HEK293 (cell line): ENCODE results near the gene DNAJC17.

Experiments
- KLF8 ChIP-seq: fragments of 450-650 bp; formaldehyde crosslinking; IDR thresholded peaks from 2 replicates; pipeline ENCODE4 v1.5.1; 2016; ENCODE audit warnings: missing biosample characterization, missing genetic modification characterization
- SETDB1 ChIP-seq: IDR thresholded peaks from one replicate; pipeline ENCODE4 v1.6.1; 2017; ENCODE audit warnings: mild to moderate bottlenecking, low read length, moderate library complexity, mixed read lengths; ENCODE audit not compliant: insufficient read length
- SP3 ChIP-seq: fragments of 450-650 bp; formaldehyde crosslinking; IDR thresholded peaks from 2 replicates; pipeline ENCODE4 v1.5.1; 2016; ENCODE audit warnings: missing biosample characterization, missing genetic modification characterization
- ZBTB26 ChIP-seq: fragments of 450-650 bp; formaldehyde crosslinking; optimal IDR thresholded peaks from 2 replicates; pipeline ENCODE3; 2016; ENCODE audit warnings: missing biosample characterization, mild to moderate bottlenecking, missing genetic modification characterization
- ZFHX2 ChIP-seq: fragments of 450-650 bp; formaldehyde crosslinking; conservative IDR thresholded peaks from 2 replicates; pipeline ENCODE4 v1.5.1; 2016; ENCODE audit warnings: missing biosample characterization, missing genetic modification characterization
- ZNF121 ChIP-seq: fragments of 450-650 bp; formaldehyde crosslinking; IDR thresholded peaks from 2 replicates; pipeline ENCODE4 v1.5.1; 2016; ENCODE audit warnings: missing biosample characterization, missing genetic modification characterization
- ZNF157 ChIP-seq: fragments of 450-650 bp; formaldehyde crosslinking; IDR thresholded peaks from 2 replicates; pipeline ENCODE4 v1.5.1; 2016; ENCODE audit warnings: missing biosample characterization, missing genetic modification characterization
- ZNF169 ChIP-seq: fragments of 450-650 bp; formaldehyde crosslinking; IDR thresholded peaks from 2 replicates; pipeline ENCODE4 v1.5.1; 2016; ENCODE audit warnings: missing biosample characterization, missing genetic modification characterization
- ZNF174 ChIP-seq: fragments of 450-650 bp; formaldehyde crosslinking; IDR thresholded peaks from 2 replicates; pipeline ENCODE4 v1.5.0; 2017; ENCODE audit warnings: missing biosample characterization, mild to moderate bottlenecking, missing genetic modification characterization
- ZNF19 ChIP-seq: fragments of 450-650 bp; formaldehyde crosslinking; IDR thresholded peaks from 2 replicates; pipeline ENCODE4; 2016; ENCODE audit warnings: missing biosample characterization, missing genetic modification characterization, low read depth
- ZNF239 ChIP-seq: fragments of 450-650 bp; formaldehyde crosslinking; IDR thresholded peaks from 2 replicates; pipeline ENCODE4 v1.5.1; 2016; ENCODE audit warnings: missing biosample characterization, missing genetic modification characterization
- ZNF350 ChIP-seq: fragments of 450-650 bp; formaldehyde crosslinking; IDR thresholded peaks from 2 replicates; pipeline ENCODE4 v1.5.0; 2017; ENCODE audit warnings: missing biosample characterization, mild to moderate bottlenecking, missing genetic modification characterization
- ZNF404 ChIP-seq: fragments of 450-650 bp; formaldehyde crosslinking; IDR thresholded peaks from 2 replicates; pipeline ENCODE4 v1.5.1; 2017; ENCODE audit warnings: missing biosample characterization, missing genetic modification characterization
- ZNF426 ChIP-seq: fragments of 450-650 bp; formaldehyde crosslinking; IDR thresholded peaks from 2 replicates; pipeline ENCODE4 v1.5.1; 2017; ENCODE audit warnings: missing biosample characterization, missing genetic modification characterization, mild to moderate bottlenecking, inconsistent platforms, moderate library complexity
- ZNF449 ChIP-seq: fragments of 450-650 bp; formaldehyde crosslinking; IDR thresholded peaks from 2 replicates; pipeline ENCODE4 v1.5.1; 2017; ENCODE audit warnings: missing biosample characterization, mild to moderate bottlenecking, missing genetic modification characterization, moderate library complexity
- ZNF48 ChIP-seq: fragments of 450-650 bp; formaldehyde crosslinking; IDR thresholded peaks from 2 replicates; pipeline ENCODE4 v1.5.1; 2016; ENCODE audit warnings: missing biosample characterization, missing genetic modification characterization
- ZNF488 ChIP-seq: fragments of 450-650 bp; formaldehyde crosslinking; IDR thresholded peaks from 2 replicates; pipeline ENCODE4 v1.5.1; 2016; ENCODE audit warnings: missing biosample characterization, missing genetic modification characterization
- ZNF518A ChIP-seq: fragments of 450-650 bp; formaldehyde crosslinking; conservative IDR thresholded peaks from 2 replicates; pipeline ENCODE4 v1.5.1; 2016; ENCODE audit warnings: low read depth, missing biosample characterization, missing genetic modification characterization
- ZNF530 ChIP-seq: fragments of 450-650 bp; formaldehyde crosslinking; IDR thresholded peaks from 2 replicates; pipeline ENCODE4 v1.5.1; 2016; ENCODE audit warnings: low read depth, missing biosample characterization, missing genetic modification characterization
- ZNF600 ChIP-seq: fragments of 450-650 bp; formaldehyde crosslinking; IDR thresholded peaks from 2 replicates; pipeline ENCODE4 v1.5.1; 2016; ENCODE audit warnings: missing biosample characterization, missing genetic modification characterization
- ZNF658 ChIP-seq: fragments of 450-650 bp; formaldehyde crosslinking; IDR thresholded peaks from 2 replicates; pipeline ENCODE4; 2016; ENCODE audit warnings: missing biosample characterization, missing genetic modification characterization
- ZNF777 ChIP-seq: fragments of 450-650 bp; formaldehyde crosslinking; IDR thresholded peaks from 2 replicates; pipeline ENCODE4 v1.5.1; 2017; ENCODE audit warnings: missing biosample characterization, missing genetic modification characterization, borderline replicate concordance
- ZNF785 ChIP-seq: fragments of 450-650 bp; formaldehyde crosslinking; IDR thresholded peaks from 2 replicates; pipeline ENCODE4 v1.5.1; 2016; ENCODE audit warnings: missing biosample characterization, missing genetic modification characterization
- ZNF837 ChIP-seq: fragments of 450-650 bp; formaldehyde crosslinking; IDR thresholded peaks from 2 replicates; pipeline ENCODE4 v1.5.1; 2016; ENCODE audit warnings: missing biosample characterization, missing genetic modification characterization
- TF ChIP-seq, protein P1 (sequence below): fragments of 450-650 bp; formaldehyde crosslinking; IDR thresholded peaks from 2 replicates; pipeline ENCODE4 v1.5.1; 2016; ENCODE audit warnings: missing biosample characterization, missing genetic modification characterization
- TF ChIP-seq, protein P2 (sequence below): fragments of 450-650 bp; formaldehyde crosslinking; IDR thresholded peaks from 2 replicates; pipeline ENCODE4 v1.5.1; 2017; ENCODE audit warnings: missing biosample characterization, missing genetic modification characterization

Gene DNAJC17

DNA sequence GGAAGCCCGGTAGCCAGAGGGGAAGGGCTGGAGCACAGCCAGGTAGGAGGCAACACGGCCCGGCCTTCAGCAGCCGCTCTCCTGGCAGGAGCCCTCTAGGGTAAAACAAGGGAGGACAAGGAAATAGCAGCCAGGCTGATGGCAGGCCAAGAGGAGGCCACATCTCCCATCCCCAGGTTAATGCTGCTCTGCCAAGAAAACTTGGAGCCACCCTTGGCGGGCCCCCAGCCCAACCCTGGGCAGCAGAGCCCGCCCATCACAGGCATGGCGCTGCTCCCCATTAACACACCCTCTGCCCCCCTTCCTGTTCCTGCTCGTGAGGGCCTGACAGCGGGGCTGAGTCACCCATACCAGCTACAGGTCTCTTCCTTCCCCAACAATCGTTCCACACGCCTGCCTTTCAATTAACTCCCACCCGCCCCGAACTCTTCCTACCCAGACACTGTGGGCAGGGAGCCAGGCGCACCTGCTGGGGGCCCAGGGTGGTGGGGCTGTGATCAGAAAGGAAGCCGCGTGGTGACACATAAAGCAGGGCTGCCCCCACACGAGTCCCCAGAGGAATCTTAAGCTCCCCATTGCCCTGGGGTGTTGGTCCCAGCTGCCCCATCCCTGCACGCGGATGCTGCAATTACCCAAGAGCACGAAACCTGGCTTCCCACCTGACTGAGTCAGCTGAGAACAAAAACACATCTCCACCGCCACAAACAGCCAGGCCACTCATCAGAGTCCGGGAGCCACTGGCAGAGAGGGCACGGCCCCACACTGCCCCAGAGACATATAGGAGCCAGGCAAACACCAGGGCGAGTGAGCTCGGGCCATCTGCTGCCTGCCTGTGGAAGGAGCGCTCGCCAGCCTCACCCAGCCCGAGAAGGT, 37.8 kb downstream of the DNAJC17 start, which contains the start of gene C15orf62 (continued):
- TF ChIP-seq ZNF518A (no peak), ZNF350 (tag by site-specific recombination) (no peak), ZNF157 (tag by site-specific recombination) (no peak), ZNF121 (tag by site-specific recombination) (no peak), ZNF174 (tag by site-specific recombination) (no peak), ZNF404 (tag by site-specific recombination) (no peak), ZFHX2 (tag by site-specific recombination) (peak; percentile 93), ZNF777 (tag by site-specific recombination) (no peak), ZBTB26 (tag by site-specific recombination) (peak; percentile 13), ZNF426 (no peak), ZNF658 (no peak), KLF8 (peak; percentile 62; the same call in 1 of the 2 replicates), ZNF19 (no peak), ZNF837 (tag by site-specific recombination) (no peak), ZNF239 (tag by site-specific recombination) (no peak), ZNF785 (tag by site-specific recombination) (no peak), ZNF169 (tag by site-specific recombination) (no peak), ZNF48 (tag by site-specific recombination) (no peak), ZNF488 (tag by site-specific recombination) (no peak), SP3 (tag by site-specific recombination) (no peak; the same call in 1 of the 2 replicates), ZNF530 (tag by site-specific recombination) (no peak), ZNF449 (tag by site-specific recombination) (peak; percentile 80; the same call in 1 of the 2 replicates), ZNF600 (peak; percentile 81), SETDB1 (no peak)
- TF ChIP-seq, protein P1, sequence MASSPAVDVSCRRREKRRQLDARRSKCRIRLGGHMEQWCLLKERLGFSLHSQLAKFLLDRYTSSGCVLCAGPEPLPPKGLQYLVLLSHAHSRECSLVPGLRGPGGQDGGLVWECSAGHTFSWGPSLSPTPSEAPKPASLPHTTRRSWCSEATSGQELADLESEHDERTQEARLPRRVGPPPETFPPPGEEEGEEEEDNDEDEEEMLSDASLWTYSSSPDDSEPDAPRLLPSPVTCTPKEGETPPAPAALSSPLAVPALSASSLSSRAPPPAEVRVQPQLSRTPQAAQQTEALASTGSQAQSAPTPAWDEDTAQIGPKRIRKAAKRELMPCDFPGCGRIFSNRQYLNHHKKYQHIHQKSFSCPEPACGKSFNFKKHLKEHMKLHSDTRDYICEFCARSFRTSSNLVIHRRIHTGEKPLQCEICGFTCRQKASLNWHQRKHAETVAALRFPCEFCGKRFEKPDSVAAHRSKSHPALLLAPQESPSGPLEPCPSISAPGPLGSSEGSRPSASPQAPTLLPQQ (tag by site-specific recombination) = peak; percentile 60
- TF ChIP-seq, protein P2, sequence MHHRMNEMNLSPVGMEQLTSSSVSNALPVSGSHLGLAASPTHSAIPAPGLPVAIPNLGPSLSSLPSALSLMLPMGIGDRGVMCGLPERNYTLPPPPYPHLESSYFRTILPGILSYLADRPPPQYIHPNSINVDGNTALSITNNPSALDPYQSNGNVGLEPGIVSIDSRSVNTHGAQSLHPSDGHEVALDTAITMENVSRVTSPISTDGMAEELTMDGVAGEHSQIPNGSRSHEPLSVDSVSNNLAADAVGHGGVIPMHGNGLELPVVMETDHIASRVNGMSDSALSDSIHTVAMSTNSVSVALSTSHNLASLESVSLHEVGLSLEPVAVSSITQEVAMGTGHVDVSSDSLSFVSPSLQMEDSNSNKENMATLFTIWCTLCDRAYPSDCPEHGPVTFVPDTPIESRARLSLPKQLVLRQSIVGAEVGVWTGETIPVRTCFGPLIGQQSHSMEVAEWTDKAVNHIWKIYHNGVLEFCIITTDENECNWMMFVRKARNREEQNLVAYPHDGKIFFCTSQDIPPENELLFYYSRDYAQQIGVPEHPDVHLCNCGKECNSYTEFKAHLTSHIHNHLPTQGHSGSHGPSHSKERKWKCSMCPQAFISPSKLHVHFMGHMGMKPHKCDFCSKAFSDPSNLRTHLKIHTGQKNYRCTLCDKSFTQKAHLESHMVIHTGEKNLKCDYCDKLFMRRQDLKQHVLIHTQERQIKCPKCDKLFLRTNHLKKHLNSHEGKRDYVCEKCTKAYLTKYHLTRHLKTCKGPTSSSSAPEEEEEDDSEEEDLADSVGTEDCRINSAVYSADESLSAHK = no peak
